ENCODE measurements around the gene PHC2.

The PHC2 gene

GRCh38 chr1:33445108-33445507 lies 14.2 kb upstream of the PHC2 start:
- no peak for DNase-seq

GRCh38 chr1:33443705-33444180 lies 12.8 kb upstream of the PHC2 start:
- no peak for DNase-seq

- DNase-seq: no peak
Observed at GRCh38 chr1:33443080-33443704, 12.3 kb upstream of the PHC2 start.

GRCh38 chr1:33442141-33442540 lies 11.2 kb upstream of the PHC2 start:
- no peak for DNase-seq

- DNase-seq: no peak
Observed at GRCh38 chr1:33441088-33441745, 10.3 kb upstream of the PHC2 start.

GRCh38 chr1:33439662-33440061 lies 8.8 kb upstream of the PHC2 start:
- no peak for DNase-seq

GRCh38 chr1:33438364-33439160 lies 7.7 kb upstream of the PHC2 start:
- no peak for DNase-seq

- DNase-seq: no peak
Observed at GRCh38 chr1:33436557-33437285, 5.8 kb upstream of the PHC2 start.

GRCh38 chr1:33435096-33435820 lies 4.4 kb upstream of the PHC2 start:
- DNase-seq: no peak

- no peak for DNase-seq
Observed at GRCh38 chr1:33434363-33434750, 3.5 kb upstream of the PHC2 start.

- no peak for DNase-seq
Observed at GRCh38 chr1:33433509-33434362, 2.8 kb upstream of the PHC2 start.

- peak; percentile 65 for DNase-seq
Observed at GRCh38 chr1:33429856-33430691, 821 bp downstream of the PHC2 start.

- DNase-seq: no peak
Observed at GRCh38 chr1:33429332-33429731, 1.6 kb downstream of the PHC2 start.

- no peak for DNase-seq
Observed at GRCh38 chr1:33428661-33429060, 2.2 kb downstream of the PHC2 start.

GRCh38 chr1:33426916-33427315 lies 4.0 kb downstream of the PHC2 start:
- DNase-seq: no peak

- no peak for DNase-seq
Observed at GRCh38 chr1:33425900-33426299, 5.0 kb downstream of the PHC2 start.

- no peak for DNase-seq
Observed at GRCh38 chr1:33424610-33425009, 6.3 kb downstream of the PHC2 start.

GRCh38 chr1:33424205-33424604 lies 6.7 kb downstream of the PHC2 start:
- no peak for DNase-seq

GRCh38 chr1:33420870-33421775 lies 9.8 kb downstream of the PHC2 start:
- DNase-seq: no peak

Measured in right forelimb (tissue), 1 donor.